HG02938 (cell line): ENCODE measurements around the gene TNFAIP2.

Experiments
- ATAC-seq: cut with Tn5 transposase; IDR thresholded peaks from one replicate; pipeline ENCODE4 v1.9.1; 2021; ENCODE audit warnings: mild to moderate bottlenecking, moderate library complexity; ENCODE audit not compliant: unreplicated experiment

TNFAIP2 gene, protein sequence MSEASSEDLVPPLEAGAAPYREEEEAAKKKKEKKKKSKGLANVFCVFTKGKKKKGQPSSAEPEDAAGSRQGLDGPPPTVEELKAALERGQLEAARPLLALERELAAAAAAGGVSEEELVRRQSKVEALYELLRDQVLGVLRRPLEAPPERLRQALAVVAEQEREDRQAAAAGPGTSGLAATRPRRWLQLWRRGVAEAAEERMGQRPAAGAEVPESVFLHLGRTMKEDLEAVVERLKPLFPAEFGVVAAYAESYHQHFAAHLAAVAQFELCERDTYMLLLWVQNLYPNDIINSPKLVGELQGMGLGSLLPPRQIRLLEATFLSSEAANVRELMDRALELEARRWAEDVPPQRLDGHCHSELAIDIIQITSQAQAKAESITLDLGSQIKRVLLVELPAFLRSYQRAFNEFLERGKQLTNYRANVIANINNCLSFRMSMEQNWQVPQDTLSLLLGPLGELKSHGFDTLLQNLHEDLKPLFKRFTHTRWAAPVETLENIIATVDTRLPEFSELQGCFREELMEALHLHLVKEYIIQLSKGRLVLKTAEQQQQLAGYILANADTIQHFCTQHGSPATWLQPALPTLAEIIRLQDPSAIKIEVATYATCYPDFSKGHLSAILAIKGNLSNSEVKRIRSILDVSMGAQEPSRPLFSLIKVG

DNA sequence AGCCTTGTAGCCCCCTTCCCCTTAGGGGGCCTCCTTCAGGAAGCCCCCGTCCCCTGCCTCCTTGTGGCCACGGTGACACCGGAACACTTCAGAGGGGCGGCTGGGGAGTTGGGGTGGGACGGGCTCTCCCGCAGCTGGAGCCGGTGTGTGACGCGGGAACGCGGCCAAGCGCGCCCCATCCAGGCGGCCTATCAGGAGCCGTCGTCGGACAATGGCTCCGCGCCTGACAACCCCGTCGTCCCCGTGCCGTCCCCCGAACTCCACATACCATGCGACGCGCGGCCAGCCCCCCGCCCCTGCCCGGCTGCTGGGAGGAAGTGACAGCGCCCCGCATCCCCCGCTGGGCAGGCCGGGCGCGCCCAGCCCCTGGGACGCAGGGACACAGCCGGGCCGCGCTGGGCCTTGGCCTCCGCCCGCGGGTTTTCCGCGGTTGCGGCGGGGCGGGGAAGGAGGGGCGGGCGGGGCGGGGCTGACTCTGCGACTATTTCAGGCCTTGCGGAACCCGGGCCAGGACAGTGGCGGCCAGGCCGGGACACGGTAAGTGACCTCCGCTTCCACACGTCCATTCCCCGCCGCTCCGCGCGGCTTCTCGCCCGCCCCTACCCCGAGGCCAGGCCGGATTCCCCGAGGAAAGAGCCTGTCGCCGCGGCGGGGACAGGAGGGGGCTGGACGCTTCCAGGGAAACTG lies at the start of gene TNFAIP2:
TSS of gene TNFAIP2 (plus strand) at position 515 of the 687 bp plus-strand sequence. CDS start 2,997 bp downstream, outside the sequence.
- no peak for ATAC-seq

- ATAC-seq, result no peak
Observed at GRCh38 chr14:103073876-103074728, 49.2 kb upstream of the TNFAIP2 start.

DNA sequence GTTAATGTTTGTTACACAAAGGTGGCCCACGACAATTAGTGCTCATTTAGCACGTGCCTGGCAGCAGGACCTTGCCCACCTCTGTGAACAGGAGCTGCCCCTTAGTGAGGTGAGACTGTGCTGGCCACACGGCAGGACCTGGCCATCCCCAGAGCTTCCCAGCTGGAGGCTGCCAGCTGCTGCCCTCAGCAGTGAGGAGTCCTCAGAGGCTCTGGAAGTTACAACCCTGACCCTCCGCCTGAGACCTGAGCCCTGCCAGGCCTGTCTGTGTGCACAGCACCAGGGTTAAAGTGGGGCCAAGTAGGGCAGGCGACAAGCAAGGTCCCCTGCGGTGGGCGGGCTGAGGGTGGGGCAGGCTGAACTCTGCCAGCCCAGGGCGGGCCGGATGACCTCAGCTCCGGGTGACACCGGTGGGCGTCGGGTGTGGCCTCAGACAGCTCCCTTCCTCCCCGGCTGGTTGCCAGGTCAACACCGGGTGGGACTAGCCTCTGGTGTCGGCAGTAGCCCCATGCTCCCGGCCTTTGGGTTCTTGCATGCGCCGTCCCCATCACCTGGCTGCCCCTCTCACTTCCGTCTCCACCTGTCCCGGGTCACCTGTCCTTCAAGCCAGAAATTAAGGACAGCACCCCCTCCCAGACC lies 48.4 kb upstream of the TNFAIP2 start:
- ATAC-seq, result no peak

DNA sequence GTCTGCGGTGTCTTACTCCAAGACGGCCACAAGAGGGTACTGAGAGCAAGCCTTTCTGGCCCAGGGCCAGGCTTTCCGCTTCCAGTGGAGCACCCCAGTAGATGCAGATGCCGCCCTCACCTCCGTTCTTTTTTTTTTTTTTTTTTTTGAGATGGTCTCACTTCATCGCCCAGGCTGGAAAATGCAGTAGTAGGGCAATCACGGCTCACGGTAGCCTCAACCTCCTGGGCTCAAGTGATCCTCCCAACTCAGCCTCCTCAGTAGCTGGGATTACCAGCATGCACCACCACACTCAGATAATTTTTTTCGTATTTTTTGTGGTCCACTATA lies 44.9 kb upstream of the TNFAIP2 start:
- no peak for ATAC-seq

DNA sequence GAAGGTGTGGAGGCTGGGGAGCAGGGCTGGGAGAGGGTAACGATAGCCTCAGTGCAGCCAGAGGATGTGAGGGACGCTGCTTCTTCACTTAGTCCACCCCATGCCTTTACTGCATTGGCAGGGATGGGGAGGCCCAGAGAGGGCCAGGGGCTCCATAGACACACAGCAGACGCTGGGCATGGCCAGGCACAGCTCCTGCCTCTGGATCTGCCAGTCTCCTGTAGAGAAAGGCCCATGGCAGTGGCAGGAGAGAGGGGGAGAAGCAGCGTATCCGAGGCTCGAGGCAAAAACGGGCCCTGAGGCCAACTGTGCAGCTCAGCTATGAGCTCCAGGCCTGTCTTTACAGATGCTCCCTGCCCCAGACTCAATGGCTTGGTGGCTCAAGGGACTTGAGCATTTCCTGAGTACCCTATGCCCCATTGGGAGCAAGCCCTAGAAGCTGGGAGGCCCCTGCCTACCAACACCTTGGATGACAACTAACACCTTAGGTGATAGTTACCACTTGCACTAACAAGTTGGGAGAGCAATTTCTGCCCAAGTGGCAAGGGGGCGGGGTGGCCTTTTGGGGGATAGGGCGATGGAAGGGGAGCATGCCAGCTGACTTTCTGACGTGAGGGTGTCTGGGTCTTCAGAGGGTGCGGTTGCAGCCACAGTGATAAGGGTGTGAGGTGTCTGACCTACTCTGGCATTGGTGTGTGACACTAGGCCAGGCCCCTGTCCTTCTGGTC lies 44.2 kb upstream of the TNFAIP2 start:
- no peak for ATAC-seq

DNA sequence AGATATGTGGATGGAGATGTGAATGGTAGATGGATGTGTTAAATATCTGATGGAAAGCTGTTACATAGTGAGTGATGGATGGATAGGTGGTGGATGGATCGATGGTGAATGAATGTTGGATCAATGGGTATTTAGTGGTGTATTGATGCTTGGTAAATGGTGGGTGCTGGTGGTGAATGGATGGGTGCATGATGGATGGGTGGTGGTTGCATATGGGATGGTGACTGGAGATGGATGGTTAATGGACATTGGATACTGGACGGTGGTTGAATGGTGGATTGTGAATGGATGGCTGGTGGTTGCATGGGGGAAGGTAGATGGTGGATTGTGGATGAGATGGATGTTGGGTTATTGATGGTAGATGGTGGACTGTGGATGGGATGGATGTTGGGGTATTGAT lies 41.3 kb upstream of the TNFAIP2 start:
- no peak for ATAC-seq

GRCh38 chr14:103084021-103084919 lies 39.0 kb upstream of the TNFAIP2 start, which contains the start of gene LBHD2:
Gene LBHD2, plus strand, starts transcription at chr14:103084210. Its CDS starts 1,803 bp downstream, at chr14:103086013.
- ATAC-seq, result no peak

GRCh38 chr14:103085106-103086091 lies 37.9 kb upstream of the TNFAIP2 start:
- no peak for ATAC-seq

GRCh38 chr14:103086771-103087342 lies 36.4 kb upstream of the TNFAIP2 start:
- ATAC-seq, result no peak

DNA sequence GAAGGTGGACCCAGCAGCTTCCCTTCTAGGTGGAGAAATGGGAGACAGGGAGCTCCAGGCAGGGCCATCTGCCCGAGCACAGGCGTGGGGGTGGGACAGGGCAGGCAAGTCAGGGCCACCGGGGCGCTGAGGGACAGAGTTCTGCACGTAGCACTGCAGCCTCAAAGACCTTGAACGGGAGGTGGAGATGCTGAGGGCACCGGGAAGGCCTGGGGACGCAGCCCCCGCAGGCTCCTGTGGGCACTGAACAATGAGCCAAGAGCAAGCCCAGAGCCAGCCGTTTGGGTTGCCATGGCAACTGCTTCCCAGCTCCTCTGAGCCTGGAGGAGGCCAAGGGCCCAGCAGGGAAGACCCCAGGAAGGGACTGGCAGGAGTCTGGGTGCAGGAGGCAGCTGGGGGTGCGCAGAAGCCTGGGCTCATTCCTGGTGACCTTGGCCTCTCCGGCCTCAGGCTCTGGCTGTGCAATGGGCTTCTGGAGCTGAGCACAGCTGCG lies 35.9 kb upstream of the TNFAIP2 start:
- no peak for ATAC-seq

- ATAC-seq, result no peak
Observed at GRCh38 chr14:103088921-103089320, 34.3 kb upstream of the TNFAIP2 start.

DNA sequence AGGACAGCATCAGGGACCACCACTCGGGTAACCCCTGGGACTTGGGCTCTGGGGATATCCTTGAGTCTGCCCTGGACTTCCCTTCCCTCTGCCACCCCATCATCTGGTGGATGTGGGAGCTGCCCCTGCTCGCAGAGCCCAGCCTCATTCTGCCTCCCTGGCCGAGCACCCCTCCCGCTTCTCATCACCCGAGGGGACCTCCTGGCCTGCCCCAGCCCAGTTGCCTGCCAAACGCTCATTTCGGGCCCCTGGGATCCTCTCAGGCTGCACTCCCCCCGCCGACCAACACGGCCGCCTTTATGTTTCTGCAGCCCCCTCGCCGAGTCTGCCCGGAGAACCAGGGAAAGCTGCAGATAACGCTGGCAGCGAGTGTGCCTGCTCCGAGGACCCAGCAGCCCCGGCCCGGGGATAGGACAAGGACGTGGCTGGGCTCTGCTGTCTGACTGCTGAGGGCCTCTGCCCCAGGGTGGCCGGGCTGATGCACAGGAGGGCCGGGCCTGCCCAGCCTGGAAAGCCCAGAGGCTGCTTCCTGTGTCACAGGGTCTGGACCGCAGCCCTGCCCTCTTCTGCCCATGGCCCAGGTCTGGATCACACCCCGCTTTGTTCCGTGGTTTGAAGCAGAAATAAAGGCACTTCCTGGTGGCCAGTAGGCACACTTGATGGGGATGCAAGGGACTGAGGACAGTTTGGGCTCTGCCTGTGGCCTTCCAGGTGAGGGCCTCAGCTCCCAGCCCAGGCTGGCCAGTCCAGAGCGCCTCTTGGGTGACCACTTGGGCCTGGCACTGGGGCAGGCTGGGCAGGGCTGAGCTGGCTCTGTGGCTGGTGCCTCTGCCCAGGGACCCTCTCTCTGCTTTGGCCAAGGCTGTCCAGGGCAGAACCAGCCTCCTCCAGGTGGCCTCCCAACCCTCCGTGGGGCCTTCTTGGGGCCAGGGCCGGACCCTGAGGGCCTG lies 33.6 kb upstream of the TNFAIP2 start:
- ATAC-seq, result no peak

- no peak for ATAC-seq
Observed at GRCh38 chr14:103090481-103091020, 32.7 kb upstream of the TNFAIP2 start.

DNA sequence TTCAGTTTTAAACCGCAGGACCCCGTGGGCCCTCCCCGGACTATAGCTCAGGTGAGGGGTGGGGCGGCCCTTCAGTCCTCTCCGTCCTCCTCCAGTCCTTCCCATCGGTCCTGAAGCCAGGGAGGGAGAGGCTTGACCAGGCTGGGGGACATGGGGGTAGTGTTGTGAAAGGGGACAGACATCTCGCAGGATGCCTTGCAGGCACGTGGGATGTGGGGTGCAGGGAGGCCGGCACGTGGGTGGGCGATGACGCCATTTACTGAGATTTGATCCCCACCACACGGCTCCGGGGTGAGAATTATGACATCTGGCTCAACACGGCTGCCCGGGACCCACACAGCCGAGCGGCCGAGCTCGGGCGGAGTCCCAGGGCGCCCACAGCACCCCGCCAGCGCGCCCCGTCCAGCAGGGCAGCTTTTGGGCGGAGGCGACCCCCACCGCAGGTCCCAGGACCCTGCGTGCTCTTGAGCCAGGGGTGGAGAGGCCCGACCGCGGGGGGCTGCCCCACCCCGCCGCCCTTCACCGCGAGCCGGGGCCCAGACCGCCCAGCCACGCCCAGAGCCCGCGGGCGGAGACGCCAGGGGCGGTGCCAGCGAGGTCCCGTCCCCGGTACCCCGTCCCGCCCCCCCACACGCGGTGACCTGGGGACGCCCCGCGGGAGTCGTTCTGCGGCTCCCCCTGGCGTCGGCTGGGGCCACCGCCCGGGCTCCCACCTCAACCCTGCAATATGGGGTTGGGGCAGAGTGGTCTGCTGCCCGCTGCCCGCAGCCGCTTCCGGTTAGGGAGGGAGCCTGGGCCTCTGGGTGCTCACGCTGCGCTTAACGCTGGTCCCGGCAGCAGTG lies 32.0 kb upstream of the TNFAIP2 start:
- peak; percentile 63 for ATAC-seq

- no peak for ATAC-seq
Observed at GRCh38 chr14:103091883-103092222, 31.4 kb upstream of the TNFAIP2 start.
